Measurements from ENCODE around the gene PSMB1. TPM values are rescaled to one million over a fixed set of nuclear protein-coding genes. Genes with fewer than 3 reads are reported as not detected.
A peak's percentile ranks its signal among the peaks of the same experiment; 100 is the strongest.

The PSMB1 gene
- total RNA-seq, 1 donor from 2014 or later: 297 TPM

DNA sequence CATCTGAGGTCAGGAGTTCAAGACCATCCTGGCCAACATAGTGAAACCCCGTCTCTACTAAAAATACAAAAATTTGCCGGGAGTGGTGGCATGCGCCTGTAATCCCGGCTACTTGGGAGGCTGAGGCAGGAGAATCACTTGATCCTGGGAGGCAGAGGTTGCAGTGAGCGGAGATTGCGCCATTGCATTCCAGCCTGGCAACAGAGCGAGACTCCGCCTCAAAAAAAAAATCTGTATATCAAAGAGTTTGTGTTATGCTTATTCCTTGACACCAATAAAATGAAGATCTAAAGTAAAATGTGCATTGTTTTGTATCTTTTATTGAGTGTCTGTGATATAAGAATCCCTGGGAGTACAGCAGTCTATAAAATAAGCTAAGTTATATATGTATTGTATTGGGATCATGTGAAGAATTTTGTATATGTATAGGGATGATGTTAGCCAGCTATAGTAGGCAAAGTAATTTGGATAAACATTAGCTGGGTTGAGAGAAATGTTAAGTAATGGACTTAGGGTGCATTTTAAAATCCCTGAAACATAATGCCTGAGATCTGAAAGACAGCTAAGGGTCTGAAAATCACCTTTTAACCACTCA, 11.9 kb upstream of the PSMB1 start:
- DNase-seq (ENCODE audit: low read depth): no peak
- Histone ChIP-seq H3K36me3 (ENCODE audit: control insufficient read depth, insufficient read depth, low read length) (peaks cover 2% of the 10 kb centered on the region), H3K27me3 (ENCODE audit: control insufficient read depth, insufficient read depth, low read length) (no peaks in the 10 kb centered on the region), H3K4me3 (ENCODE audit: low read depth, low read length) (no peak overlapping the region)
- TF ChIP-seq, protein P1, sequence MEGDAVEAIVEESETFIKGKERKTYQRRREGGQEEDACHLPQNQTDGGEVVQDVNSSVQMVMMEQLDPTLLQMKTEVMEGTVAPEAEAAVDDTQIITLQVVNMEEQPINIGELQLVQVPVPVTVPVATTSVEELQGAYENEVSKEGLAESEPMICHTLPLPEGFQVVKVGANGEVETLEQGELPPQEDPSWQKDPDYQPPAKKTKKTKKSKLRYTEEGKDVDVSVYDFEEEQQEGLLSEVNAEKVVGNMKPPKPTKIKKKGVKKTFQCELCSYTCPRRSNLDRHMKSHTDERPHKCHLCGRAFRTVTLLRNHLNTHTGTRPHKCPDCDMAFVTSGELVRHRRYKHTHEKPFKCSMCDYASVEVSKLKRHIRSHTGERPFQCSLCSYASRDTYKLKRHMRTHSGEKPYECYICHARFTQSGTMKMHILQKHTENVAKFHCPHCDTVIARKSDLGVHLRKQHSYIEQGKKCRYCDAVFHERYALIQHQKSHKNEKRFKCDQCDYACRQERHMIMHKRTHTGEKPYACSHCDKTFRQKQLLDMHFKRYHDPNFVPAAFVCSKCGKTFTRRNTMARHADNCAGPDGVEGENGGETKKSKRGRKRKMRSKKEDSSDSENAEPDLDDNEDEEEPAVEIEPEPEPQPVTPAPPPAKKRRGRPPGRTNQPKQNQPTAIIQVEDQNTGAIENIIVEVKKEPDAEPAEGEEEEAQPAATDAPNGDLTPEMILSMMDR (IDR thresholded peaks at IDR 0.05; ENCODE audit: insufficient read depth, low read length, poor library complexity, severe bottlenecking): no peak

DNA sequence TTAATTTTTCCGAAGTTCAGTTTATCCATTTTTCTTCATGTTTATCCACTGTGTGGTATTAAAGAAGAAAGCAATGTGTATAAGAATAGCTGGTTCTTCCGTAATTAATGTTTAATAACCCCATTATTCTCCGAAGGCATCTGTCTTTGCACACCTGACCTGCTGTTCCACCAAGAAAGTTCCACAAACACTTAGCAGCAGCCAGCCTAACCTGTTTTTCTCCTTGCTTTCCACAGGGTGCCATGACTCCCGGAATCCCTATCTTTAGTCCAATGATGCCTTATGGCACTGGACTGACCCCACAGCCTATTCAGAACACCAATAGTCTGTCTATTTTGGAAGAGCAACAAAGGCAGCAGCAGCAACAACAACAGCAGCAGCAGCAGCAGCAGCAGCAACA, 8.4 kb upstream of the PSMB1 start:
- Histone ChIP-seq H3K36me3 (ENCODE audit: control insufficient read depth, insufficient read depth, low read length) (peaks cover 2% of the 10 kb centered on the region), H3K27me3 (ENCODE audit: control insufficient read depth, insufficient read depth, low read length) (no peaks in the 10 kb centered on the region), H3K4me3 (ENCODE audit: low read depth, low read length) (no peak overlapping the region)
- no peak for DNase-seq (ENCODE audit: low read depth)
- TF ChIP-seq, protein P1 (IDR thresholded peaks at IDR 0.05; ENCODE audit: insufficient read depth, low read length, poor library complexity, severe bottlenecking): no peak

DNA sequence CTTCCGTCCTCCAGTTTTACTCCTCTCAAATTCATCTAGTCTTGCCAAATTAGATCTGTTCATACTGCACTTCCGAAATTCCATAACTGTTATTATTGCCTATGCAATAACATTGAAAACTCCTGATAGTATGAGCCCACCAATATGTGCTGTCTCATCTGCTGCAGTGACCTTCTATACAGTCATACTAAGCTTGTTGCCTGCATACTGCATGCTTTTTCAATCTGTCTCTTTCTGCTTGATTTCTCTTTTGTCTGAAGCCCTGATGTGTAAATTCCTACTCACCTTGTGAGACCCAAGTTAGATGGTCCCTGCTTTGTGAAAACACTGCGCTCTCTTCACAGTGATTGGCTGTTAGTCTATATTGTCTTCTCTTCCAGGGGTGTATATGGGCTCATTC, 2.2 kb upstream of the PSMB1 start:
- TF ChIP-seq, protein P1 (IDR thresholded peaks at IDR 0.05; ENCODE audit: insufficient read depth, low read length, poor library complexity, severe bottlenecking): no peak
- Histone ChIP-seq H3K36me3 (ENCODE audit: control insufficient read depth, insufficient read depth, low read length) (no peaks in the 10 kb centered on the region), H3K4me3 (ENCODE audit: low read depth, low read length) (peak overlapping the region; percentile 100), H3K27me3 (ENCODE audit: control insufficient read depth, insufficient read depth, low read length) (no peaks in the 10 kb centered on the region)
- no peak for DNase-seq (ENCODE audit: low read depth)

DNA sequence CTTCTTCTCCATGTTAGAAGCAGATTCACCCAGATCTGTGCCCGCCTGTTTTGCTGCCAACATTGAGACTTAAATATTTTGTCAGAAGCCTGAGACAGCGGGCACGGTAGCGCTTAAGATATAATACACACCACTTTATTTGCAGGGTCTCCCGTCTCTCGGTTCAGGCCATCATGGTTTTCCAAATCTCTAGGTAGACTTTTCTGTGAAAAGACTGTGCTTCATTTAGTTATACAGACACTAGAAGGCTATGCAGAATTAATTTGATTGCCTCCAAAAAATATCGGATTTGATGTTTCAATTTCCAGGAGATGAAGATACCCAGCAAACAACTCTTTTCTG, 1.7 kb upstream of the PSMB1 start:
- Histone ChIP-seq H3K36me3 (ENCODE audit: control insufficient read depth, insufficient read depth, low read length) (no peaks in the 10 kb centered on the region), H3K27me3 (ENCODE audit: control insufficient read depth, insufficient read depth, low read length) (no peaks in the 10 kb centered on the region), H3K4me3 (ENCODE audit: low read depth, low read length) (peak overlapping the region; percentile 100)
- DNase-seq (ENCODE audit: low read depth): no peak
- TF ChIP-seq, protein P1 (IDR thresholded peaks at IDR 0.05; ENCODE audit: insufficient read depth, low read length, poor library complexity, severe bottlenecking): no peak

DNA sequence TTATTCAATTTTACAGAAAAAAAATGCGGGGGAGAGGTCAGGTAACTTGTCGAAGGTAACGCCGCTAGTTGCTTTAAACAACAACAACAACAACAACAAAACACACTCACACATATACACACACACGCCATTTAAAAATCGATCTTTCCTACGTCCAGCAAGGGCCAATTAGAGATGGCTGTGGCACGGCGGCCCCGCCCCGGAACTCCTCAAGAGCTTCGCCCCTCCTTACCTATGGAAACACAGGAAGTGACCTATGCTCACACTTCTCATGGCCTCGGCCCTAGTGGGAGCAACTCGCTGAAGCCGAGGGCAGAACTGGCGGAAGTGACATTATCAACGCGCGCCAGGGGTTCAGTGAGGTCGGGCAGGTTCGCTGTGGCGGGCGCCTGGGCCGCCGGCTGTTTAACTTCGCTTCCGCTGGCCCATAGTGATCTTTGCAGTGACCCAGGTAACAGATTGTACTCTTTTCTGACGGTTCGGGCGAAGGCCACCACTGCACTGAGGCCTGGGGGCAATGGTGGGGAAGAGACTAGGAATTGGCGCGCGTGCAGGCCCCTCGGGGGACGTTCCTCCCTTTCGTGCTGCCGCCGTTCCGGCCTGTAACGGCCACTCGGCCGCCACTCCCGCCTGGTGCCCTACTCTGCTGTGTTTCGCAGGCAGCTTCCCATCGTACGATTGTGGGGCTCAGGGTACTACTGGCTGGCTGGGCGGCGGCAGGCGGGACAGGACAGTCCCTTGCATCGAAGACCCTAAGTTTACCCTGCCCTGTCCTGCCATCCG, 1.1 kb upstream of the PSMB1 start, which contains the start of gene TBP:
Gene TBP, plus strand, starts transcription at position 357 of the 783 bp plus-strand sequence. CDS start 2,661 bp downstream, outside the sequence.
- H3K4me3 ChIP-seq (ENCODE audit: low read depth, low read length): peak within 1 kb of the TSS; percentile 100
- TF ChIP-seq, protein P1 (IDR thresholded peaks at IDR 0.05; ENCODE audit: insufficient read depth, low read length, poor library complexity, severe bottlenecking): no peak
- DNase-seq (ENCODE audit: low read depth): peak; percentile 98
- no peaks in the 10 kb centered on the region for H3K36me3 ChIP-seq (ENCODE audit: control insufficient read depth, insufficient read depth, low read length)
- H3K27me3 ChIP-seq (ENCODE audit: control insufficient read depth, insufficient read depth, low read length): no peaks in the 10 kb centered on the region

All from kidney epithelial cell (primary cell).